ENCODE results near the gene CLTC.

Gene CLTC

GRCh38 chr17:59714255-59714654, 94.6 kb downstream of the CLTC start:
- TF ChIP-seq SIN3A (IDR thresholded peaks at IDR 0.05; ENCODE audit: borderline replicate concordance, insufficient read depth, low read length) = no peak
- TF ChIP-seq TAF1 (IDR thresholded peaks at IDR 0.05; ENCODE audit: borderline replicate concordance, insufficient read depth, low read length) = no peak
- no peak for TF ChIP-seq POLR2AphosphoS5 (IDR thresholded peaks at IDR 0.05; ENCODE audit: low read depth, low read length)
- TF ChIP-seq FOXP2 (optimal IDR thresholded peaks at IDR 0.05; ENCODE audit: borderline replicate concordance, extremely low read depth, extremely low read length, insufficient read depth) = no peak
- TF ChIP-seq, protein P1, sequence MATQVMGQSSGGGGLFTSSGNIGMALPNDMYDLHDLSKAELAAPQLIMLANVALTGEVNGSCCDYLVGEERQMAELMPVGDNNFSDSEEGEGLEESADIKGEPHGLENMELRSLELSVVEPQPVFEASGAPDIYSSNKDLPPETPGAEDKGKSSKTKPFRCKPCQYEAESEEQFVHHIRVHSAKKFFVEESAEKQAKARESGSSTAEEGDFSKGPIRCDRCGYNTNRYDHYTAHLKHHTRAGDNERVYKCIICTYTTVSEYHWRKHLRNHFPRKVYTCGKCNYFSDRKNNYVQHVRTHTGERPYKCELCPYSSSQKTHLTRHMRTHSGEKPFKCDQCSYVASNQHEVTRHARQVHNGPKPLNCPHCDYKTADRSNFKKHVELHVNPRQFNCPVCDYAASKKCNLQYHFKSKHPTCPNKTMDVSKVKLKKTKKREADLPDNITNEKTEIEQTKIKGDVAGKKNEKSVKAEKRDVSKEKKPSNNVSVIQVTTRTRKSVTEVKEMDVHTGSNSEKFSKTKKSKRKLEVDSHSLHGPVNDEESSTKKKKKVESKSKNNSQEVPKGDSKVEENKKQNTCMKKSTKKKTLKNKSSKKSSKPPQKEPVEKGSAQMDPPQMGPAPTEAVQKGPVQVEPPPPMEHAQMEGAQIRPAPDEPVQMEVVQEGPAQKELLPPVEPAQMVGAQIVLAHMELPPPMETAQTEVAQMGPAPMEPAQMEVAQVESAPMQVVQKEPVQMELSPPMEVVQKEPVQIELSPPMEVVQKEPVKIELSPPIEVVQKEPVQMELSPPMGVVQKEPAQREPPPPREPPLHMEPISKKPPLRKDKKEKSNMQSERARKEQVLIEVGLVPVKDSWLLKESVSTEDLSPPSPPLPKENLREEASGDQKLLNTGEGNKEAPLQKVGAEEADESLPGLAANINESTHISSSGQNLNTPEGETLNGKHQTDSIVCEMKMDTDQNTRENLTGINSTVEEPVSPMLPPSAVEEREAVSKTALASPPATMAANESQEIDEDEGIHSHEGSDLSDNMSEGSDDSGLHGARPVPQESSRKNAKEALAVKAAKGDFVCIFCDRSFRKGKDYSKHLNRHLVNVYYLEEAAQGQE (IDR thresholded peaks at IDR 0.05; ENCODE audit: insufficient read depth in 1 of 2, low read depth in 2 of 2, low read length in 2 of 2) = no peak

GRCh38 chr17:59716427-59716826, 96.7 kb downstream of the CLTC start:
- TF ChIP-seq, protein P1 (IDR thresholded peaks at IDR 0.05; ENCODE audit: insufficient read depth in 1 of 2, low read depth in 2 of 2, low read length in 2 of 2) = no peak
- TF ChIP-seq SIN3A (IDR thresholded peaks at IDR 0.05; ENCODE audit: borderline replicate concordance, insufficient read depth, low read length) (no peak), FOXP2 (optimal IDR thresholded peaks at IDR 0.05; ENCODE audit: borderline replicate concordance, extremely low read depth, extremely low read length, insufficient read depth) (no peak), TAF1 (IDR thresholded peaks at IDR 0.05; ENCODE audit: borderline replicate concordance, insufficient read depth, low read length) (no peak), POLR2AphosphoS5 (IDR thresholded peaks at IDR 0.05; ENCODE audit: low read depth, low read length) (no peak)

- TF ChIP-seq FOXP2 (optimal IDR thresholded peaks at IDR 0.05; ENCODE audit: borderline replicate concordance, extremely low read depth, extremely low read length, insufficient read depth) (no peak), SIN3A (IDR thresholded peaks at IDR 0.05; ENCODE audit: borderline replicate concordance, insufficient read depth, low read length) (no peak)
- TF ChIP-seq, protein P1 (IDR thresholded peaks at IDR 0.05; ENCODE audit: insufficient read depth in 1 of 2, low read depth in 2 of 2, low read length in 2 of 2) = no peak
Measured at GRCh38 chr17:59719526-59719925, 99.8 kb downstream of the CLTC start.

GRCh38 chr17:59722623-59723022, 102.9 kb downstream of the CLTC start:
- TF ChIP-seq FOXP2 (optimal IDR thresholded peaks at IDR 0.05; ENCODE audit: borderline replicate concordance, extremely low read depth, extremely low read length, insufficient read depth) (no peak), TAF1 (IDR thresholded peaks at IDR 0.05; ENCODE audit: borderline replicate concordance, insufficient read depth, low read length) (no peak), POLR2AphosphoS5 (IDR thresholded peaks at IDR 0.05; ENCODE audit: low read depth, low read length) (no peak), SIN3A (IDR thresholded peaks at IDR 0.05; ENCODE audit: borderline replicate concordance, insufficient read depth, low read length) (no peak)
- TF ChIP-seq, protein P1 (IDR thresholded peaks at IDR 0.05; ENCODE audit: insufficient read depth in 1 of 2, low read depth in 2 of 2, low read length in 2 of 2) = no peak

- no peak for TF ChIP-seq TAF1 (IDR thresholded peaks at IDR 0.05; ENCODE audit: borderline replicate concordance, insufficient read depth, low read length)
- no peak for TF ChIP-seq FOXP2 (optimal IDR thresholded peaks at IDR 0.05; ENCODE audit: borderline replicate concordance, extremely low read depth, extremely low read length, insufficient read depth)
- TF ChIP-seq POLR2AphosphoS5 (IDR thresholded peaks at IDR 0.05; ENCODE audit: low read depth, low read length) = no peak
- TF ChIP-seq SIN3A (IDR thresholded peaks at IDR 0.05; ENCODE audit: borderline replicate concordance, insufficient read depth, low read length) = no peak
- TF ChIP-seq, protein P1 (IDR thresholded peaks at IDR 0.05; ENCODE audit: insufficient read depth in 1 of 2, low read depth in 2 of 2, low read length in 2 of 2) = no peak
Measured at GRCh38 chr17:59723041-59723440, 103.3 kb downstream of the CLTC start.
